Body of pancreas (tissue), 4 donors: ENCODE results near the gene STX8. TPM values are rescaled to one million over a fixed set of nuclear protein-coding genes. Genes with fewer than 3 reads are reported as not detected.

Experiments
- ATAC-seq: fragments of 150-250 bp; one replicate; pipeline ENCODE4 v1.9.1; 2016
- DNase-seq, 4 donors: peaks; one replicate each; pipeline ENCODE4 v3.0.0-alpha.2; 2019
- H3K27ac ChIP-seq, 4 donors: fragments of 200-600 bp; sonication (generic); 1 replicate in 3 of 4; 2 replicates in 1 of 4; pipeline versions ENCODE4 v1.5.1 to v1.6.1; 2016 to 2019; ENCODE audit warnings: mild to moderate bottlenecking in 1 of 4, mixed read lengths in 1 of 4, moderate library complexity in 1 of 4
- H3K27me3 ChIP-seq, 2 donors: fragments of 200-600 bp; sonication (generic); one replicate each; pipeline ENCODE4 v1.6.0; 2016; ENCODE audit warnings: mild to moderate bottlenecking in 1 of 2
- H3K36me3 ChIP-seq, 2 donors: fragments of 200-600 bp; sonication (generic); replicated peaks in 1 of 2; 2 replicates each; pipeline ENCODE4 v1.5.1; 2016; ENCODE audit warnings: low read depth in 2 of 2; ENCODE audit not compliant: insufficient read depth in 1 of 2
- H3K4me1 ChIP-seq: fragments of 200-600 bp; sonication (generic); one replicate; pipeline ENCODE4 v1.6.0; 2016
- H3K4me3 ChIP-seq, 2 donors: fragments of 200-600 bp; sonication (generic); 1 replicate in 1 of 2; 2 replicates in 1 of 2; pipeline ENCODE4 v1.5.1; 2016 to 2019
- H3K9me3 ChIP-seq, 3 donors: fragments of 200-600 bp; sonication (generic); 1 replicate in 2 of 3; 2 replicates in 1 of 3; pipeline ENCODE4 v1.5.1; 2016
- POLR2A ChIP-seq, 3 donors: fragments of 450-650 bp; IDR thresholded peaks; one replicate each; pipeline ENCODE4 v1.6.1; 2016; ENCODE audit warnings: antibody characterized with exemption in 3 of 3, mild to moderate bottlenecking in 2 of 3
- WGBS, 2 donors: methylation state at CpG; one replicate each; pipeline ENCODE4 v1.1.5; 2017; 5-methylcytosine and 5-hydroxymethylcytosine counted together
- intact Hi-C: fragments of 100-400 bp; cut with DNase I; formaldehyde crosslinking; loops from one replicate; pipeline ENCODE4 v1.15.1; 2023
- total RNA-seq, 2 donors: library from RNA; depleted of rRNA; stranded (reverse); fragments of >200 nt; gene quantifications; one replicate each; pipeline ENCODE4 v1.1.0, GENCODE V29; 2016
- TF ChIP-seq, protein P1 (sequence below), 7 experiments: fragments of 450-650 bp in 4 of 7; fragments of 200-600 bp in 3 of 7; sonication (generic) in 3 of 7; IDR thresholded peaks; one replicate each; pipeline ENCODE4 v1.5.1; 2016 to 2019; ENCODE audit warnings: antibody characterized with exemption in 7 of 7

The STX8 gene
- total RNA-seq, 2 donors from 2014 or later, result 32.2 to 37.6 TPM

DNA sequence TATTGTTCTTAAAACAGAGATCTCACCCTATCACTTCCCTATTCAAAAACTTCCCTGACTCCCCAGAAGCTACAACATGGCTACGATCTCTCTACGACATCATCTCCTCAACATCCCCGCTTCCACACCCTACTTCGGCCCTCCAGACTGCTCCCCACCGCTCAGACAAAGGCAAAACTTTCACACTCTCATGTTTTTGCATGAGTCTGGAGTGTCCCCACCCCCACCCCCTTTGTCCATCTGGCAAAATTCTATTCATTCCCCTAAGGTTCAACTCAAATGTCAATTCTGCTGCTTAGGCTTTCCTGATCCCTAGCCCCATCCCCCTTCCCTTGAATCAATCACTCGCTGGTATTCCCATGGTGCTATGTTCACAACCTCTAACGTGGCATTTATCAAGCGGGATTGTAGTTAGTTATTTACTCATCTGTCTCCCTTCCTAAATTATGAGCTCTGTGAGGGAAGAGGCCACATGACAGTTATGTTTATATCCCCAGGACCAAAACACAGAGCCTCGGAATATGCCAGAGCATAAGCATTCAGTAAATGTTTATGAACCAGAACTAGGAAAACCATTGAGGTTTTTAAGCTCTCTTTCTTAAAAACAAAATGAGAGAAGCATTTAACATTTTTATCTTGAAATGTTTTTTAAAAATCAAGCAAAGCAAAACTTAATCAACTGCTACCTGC, 55.9 kb downstream of the STX8 start:
- Histone ChIP-seq H3K27me3 (no peaks in the 10 kb centered on the region), H3K9me3 (no peaks in the 10 kb centered on the region), H3K4me1 (no peaks in the 10 kb centered on the region), H3K27ac (no peak overlapping the region), H3K36me3 (no peaks in the 10 kb centered on the region), H3K4me3 (no peak overlapping the region)
- 73 to 75% methylated on average over 8 of the region's 9 CpGs for WGBS, 2 donors
- intact Hi-C loops, result loop anchor here (10.0 kb wide), 1 partner anchor 525 kb away; no protein-coding TSS in a partner anchor
- TF ChIP-seq, protein P1, sequence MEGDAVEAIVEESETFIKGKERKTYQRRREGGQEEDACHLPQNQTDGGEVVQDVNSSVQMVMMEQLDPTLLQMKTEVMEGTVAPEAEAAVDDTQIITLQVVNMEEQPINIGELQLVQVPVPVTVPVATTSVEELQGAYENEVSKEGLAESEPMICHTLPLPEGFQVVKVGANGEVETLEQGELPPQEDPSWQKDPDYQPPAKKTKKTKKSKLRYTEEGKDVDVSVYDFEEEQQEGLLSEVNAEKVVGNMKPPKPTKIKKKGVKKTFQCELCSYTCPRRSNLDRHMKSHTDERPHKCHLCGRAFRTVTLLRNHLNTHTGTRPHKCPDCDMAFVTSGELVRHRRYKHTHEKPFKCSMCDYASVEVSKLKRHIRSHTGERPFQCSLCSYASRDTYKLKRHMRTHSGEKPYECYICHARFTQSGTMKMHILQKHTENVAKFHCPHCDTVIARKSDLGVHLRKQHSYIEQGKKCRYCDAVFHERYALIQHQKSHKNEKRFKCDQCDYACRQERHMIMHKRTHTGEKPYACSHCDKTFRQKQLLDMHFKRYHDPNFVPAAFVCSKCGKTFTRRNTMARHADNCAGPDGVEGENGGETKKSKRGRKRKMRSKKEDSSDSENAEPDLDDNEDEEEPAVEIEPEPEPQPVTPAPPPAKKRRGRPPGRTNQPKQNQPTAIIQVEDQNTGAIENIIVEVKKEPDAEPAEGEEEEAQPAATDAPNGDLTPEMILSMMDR (IDR thresholded peaks at IDR 0.05), result no peak
- no peak for TF ChIP-seq POLR2A (IDR thresholded peaks at IDR 0.05)
- no peak for ATAC-seq
- DNase-seq, result no peak

DNA sequence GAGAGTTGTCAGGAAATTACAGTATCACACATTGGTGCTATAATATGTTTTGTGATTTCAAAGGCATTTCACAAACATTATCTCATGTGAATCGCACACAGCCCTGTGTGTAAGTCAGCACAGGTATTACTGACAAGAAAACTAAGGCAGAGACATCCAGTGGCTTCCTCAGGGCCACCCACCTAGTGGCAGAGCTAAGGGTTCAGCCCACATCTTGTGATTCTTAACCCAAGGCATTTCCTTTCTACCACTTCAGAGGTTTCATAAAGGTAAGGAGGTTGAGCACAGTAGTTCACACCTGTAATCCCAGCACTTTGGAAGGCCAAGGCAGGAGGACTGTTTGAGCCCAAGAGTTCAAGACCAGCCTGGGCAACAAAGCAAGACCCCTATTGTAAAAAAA, 58.2 kb downstream of the STX8 start:
- 93 to 95% methylated on average over 1 of the region's 1 CpG for WGBS, 2 donors
- Histone ChIP-seq H3K27me3 (no peaks in the 10 kb centered on the region), H3K36me3 (no peaks in the 10 kb centered on the region), H3K9me3 (no peaks in the 10 kb centered on the region), H3K27ac (no peak overlapping the region), H3K4me1 (no peaks in the 10 kb centered on the region), H3K4me3 (no peak overlapping the region)
- ATAC-seq, result no peak
- intact Hi-C loops, result no loop called here
- no peak for DNase-seq
- no peak for TF ChIP-seq POLR2A (IDR thresholded peaks at IDR 0.05)
- TF ChIP-seq, protein P1 (IDR thresholded peaks at IDR 0.05), result no peak

DNA sequence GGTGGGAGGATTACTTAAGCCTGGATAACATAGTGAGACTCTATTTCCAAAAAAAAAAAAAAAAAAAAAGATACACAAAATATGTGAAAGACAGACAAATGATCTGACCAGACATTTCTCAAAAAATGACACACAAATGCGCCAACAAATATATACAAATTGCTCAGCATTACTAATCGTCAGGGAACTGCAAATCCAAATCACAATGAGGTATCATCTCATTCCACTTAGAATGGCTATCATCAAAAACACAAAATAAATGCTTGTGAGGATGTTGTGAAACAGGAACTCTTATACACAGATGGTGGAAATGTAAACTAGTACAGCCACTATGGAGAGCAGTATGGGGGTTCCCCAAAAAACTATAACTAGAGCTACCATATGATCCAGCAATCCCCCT, 62.4 kb downstream of the STX8 start:
- intact Hi-C loops, result no loop called here
- H3K4me1 ChIP-seq, result no peaks in the 10 kb centered on the region
- no peak for ATAC-seq

DNA sequence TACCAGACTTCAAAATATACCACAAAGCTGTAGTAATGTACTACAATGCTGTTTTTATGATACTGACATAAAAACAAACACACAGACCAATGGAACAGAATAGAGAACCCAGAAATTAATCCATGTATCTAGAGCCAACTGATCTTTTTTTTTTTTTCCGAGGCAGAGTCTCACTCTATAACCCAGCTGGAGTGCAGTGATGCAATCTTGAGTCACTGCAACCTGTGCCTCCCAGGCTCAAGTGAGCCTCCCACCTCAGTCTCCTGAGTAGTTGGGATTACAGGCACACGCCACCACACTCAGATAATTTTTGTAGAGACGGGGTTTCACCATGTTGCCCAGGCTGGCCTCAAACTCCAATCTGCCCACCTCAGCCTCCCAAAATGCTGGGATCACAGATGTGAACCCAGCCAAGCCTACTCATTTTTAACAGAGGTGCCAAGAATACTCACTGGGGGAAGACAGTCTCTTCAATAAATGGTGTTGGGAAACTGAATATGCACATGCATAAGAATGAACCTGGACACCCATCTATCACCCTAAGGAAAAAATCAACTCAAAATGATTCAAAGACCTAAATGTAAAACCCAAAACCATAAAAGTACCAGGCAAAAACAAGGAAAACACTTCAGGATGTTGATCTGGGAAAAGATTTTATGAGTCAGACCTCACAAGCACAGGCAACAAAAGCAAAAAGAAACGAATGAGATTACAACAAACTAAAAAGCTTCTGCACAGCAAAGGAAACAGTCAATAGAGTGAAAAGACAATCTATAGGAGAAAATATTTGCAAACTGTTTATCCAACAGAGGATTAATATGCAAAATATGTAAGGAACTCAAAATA, 63.1 kb downstream of the STX8 start:
- Histone ChIP-seq H3K36me3 (no peaks in the 10 kb centered on the region), H3K27ac (no peak overlapping the region), H3K27me3 (no peaks in the 10 kb centered on the region), H3K4me3 (no peak overlapping the region), H3K4me1 (no peaks in the 10 kb centered on the region), H3K9me3 (peaks cover 0 to 5% (median 0%) of the 10 kb centered on the region in 3 donors)
- TF ChIP-seq, protein P1 (IDR thresholded peaks at IDR 0.05), result no peak
- TF ChIP-seq POLR2A (IDR thresholded peaks at IDR 0.05), result no peak
- DNase-seq (no peak), ATAC-seq (no peak)
- WGBS, 2 donors, result 72 to 80% methylated on average over 4 of the region's 4 CpGs
- intact Hi-C loops, result no loop called here

More for the DNA sequence above, 62.4 kb downstream of the STX8 start:
- Histone ChIP-seq H3K4me3 (no peak overlapping the region), H3K27ac (no peak overlapping the region), H3K27me3 (no peaks in the 10 kb centered on the region), H3K9me3 (peaks cover 0 to 5% (median 0%) of the 10 kb centered on the region in 3 donors), H3K36me3 (no peaks in the 10 kb centered on the region)
- WGBS, 2 donors, result 94 to 97% methylated on average over 2 of the region's 2 CpGs
- no peak for TF ChIP-seq POLR2A (IDR thresholded peaks at IDR 0.05)
- TF ChIP-seq, protein P1 (IDR thresholded peaks at IDR 0.05), result no peak
- no peak for DNase-seq
